Muscle of arm (tissue), 12 donors: ENCODE data around the gene EPHB1. TPM values are rescaled to one million over a fixed set of nuclear protein-coding genes. Genes with fewer than 3 reads are reported as not detected.
"Not testable (repeated sequence)": the region's sequence is repeated elsewhere in the genome, so short reads cannot be mapped to it uniquely, and the experiment has no call there.

ENCODE experiments used
- DNase-seq: peaks from one replicate; pipeline ENCODE4 v3.0.0-alpha.2; 2013
- polyA plus RNA-seq, 12 donors: library from polyadenylated mRNA; unstranded; fragments of 120-200 nt; gene quantifications; one replicate each; pipeline ENCODE4 v1.2.1, GENCODE V29; 2013; ENCODE audit not compliant: insufficient read length in 12 of 12

EPHB1 gene
- polyA plus RNA-seq, 12 donors, result 7.2 to 59.6 (median 40.0) TPM; not detected in 1

GRCh38 chr3:135213822-135214221 lies 418.8 kb downstream of the EPHB1 start:
- no peak for DNase-seq

- no peak for DNase-seq
These were observed 419.3 kb downstream of the EPHB1 start for GRCh38 chr3:135214400-135214799.

- DNase-seq, result no peak
These were observed 420.5 kb downstream of the EPHB1 start for GRCh38 chr3:135215516-135215915.

- no peak for DNase-seq
These were observed 421.6 kb downstream of the EPHB1 start for GRCh38 chr3:135216659-135217058.

- no peak for DNase-seq
These were observed 422.7 kb downstream of the EPHB1 start for GRCh38 chr3:135217730-135218129.

GRCh38 chr3:135218304-135218703 lies 423.2 kb downstream of the EPHB1 start:
- peak; percentile 5 for DNase-seq

GRCh38 chr3:135218782-135219181 lies 423.7 kb downstream of the EPHB1 start:
- no peak for DNase-seq

GRCh38 chr3:135224815-135225362 lies 429.8 kb downstream of the EPHB1 start:
- DNase-seq, result no peak

GRCh38 chr3:135226057-135226456 lies 431.0 kb downstream of the EPHB1 start:
- DNase-seq, result no peak

- DNase-seq, result no peak
These were observed 433.1 kb downstream of the EPHB1 start for GRCh38 chr3:135228201-135228600.

- DNase-seq, result no peak
These were observed 434.0 kb downstream of the EPHB1 start for GRCh38 chr3:135229018-135229495.

GRCh38 chr3:135231737-135232136 lies 436.7 kb downstream of the EPHB1 start:
- DNase-seq, result no peak

- DNase-seq, result no peak
These were observed 437.2 kb downstream of the EPHB1 start for GRCh38 chr3:135232226-135232625.

- DNase-seq, result not testable (repeated sequence)
These were observed 438.4 kb downstream of the EPHB1 start for GRCh38 chr3:135233476-135233875.

GRCh38 chr3:135235541-135235940 lies 440.5 kb downstream of the EPHB1 start:
- no peak for DNase-seq

- DNase-seq, result no peak
These were observed 442.5 kb downstream of the EPHB1 start for GRCh38 chr3:135237371-135238143.

GRCh38 chr3:135238236-135238830 lies 443.3 kb downstream of the EPHB1 start:
- DNase-seq, result no peak

- no peak for DNase-seq
These were observed 444.0 kb downstream of the EPHB1 start for GRCh38 chr3:135238871-135239614.

GRCh38 chr3:135239615-135239884 lies 444.5 kb downstream of the EPHB1 start:
- DNase-seq, result no peak

- DNase-seq, result no peak
These were observed 445.4 kb downstream of the EPHB1 start for GRCh38 chr3:135240426-135240825.

GRCh38 chr3:135242285-135242684 lies 447.2 kb downstream of the EPHB1 start:
- DNase-seq, result no peak

GRCh38 chr3:135243616-135244015 lies 448.6 kb downstream of the EPHB1 start:
- DNase-seq, result no peak

GRCh38 chr3:135246027-135246426 lies 451.0 kb downstream of the EPHB1 start:
- DNase-seq, result no peak
